ENCODE measurements around the gene SLC38A6. TPM values are rescaled to one million over a fixed set of nuclear protein-coding genes. Genes with fewer than 3 reads are reported as not detected.
"Not testable (repeated sequence)": the region's sequence is repeated elsewhere in the genome, so short reads cannot be mapped to it uniquely, and the experiment has no call there.

The SLC38A6 gene
- total RNA-seq, 4 donors from 2014 or later, result 16.1 to 47.7 (median 32.4) TPM

DNA sequence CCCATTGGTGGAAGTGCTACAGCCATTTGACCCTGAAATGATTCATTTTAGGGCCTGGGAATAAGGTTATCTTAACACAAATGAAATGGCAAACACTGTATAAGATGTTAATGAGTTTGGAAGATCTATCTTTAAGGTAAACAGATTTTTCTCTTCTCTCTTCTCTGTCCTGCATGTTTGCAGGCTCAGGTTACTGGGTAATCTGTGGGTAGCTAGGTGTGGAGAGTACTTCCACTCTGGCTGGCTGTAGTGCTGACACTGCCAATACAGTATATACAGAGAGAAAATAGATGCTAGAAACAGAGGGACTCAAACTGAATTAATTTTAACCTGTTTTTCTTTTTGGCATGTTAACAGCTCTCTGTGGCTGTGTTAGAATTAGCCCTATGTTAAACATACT, 84.6 kb downstream of the SLC38A6 start:
- TF ChIP-seq CTCF (IDR thresholded peaks at IDR 0.05) (no peak), POLR2A (IDR thresholded peaks at IDR 0.05) (no peak)
- Histone ChIP-seq H3K9me3 (no peaks in the 10 kb centered on the region), H3K36me3 (no peaks in the 10 kb centered on the region), H3K4me3 (replicated peaks in 1 of 3) (no peak overlapping the region), H3K4me1 (no peaks in the 10 kb centered on the region), H3K27ac (no peak overlapping the region), H3K27me3 (no peaks in the 10 kb centered on the region)
- intact Hi-C loops (cut with DNase I), result no loop called here
- no peak for DNase-seq

DNA sequence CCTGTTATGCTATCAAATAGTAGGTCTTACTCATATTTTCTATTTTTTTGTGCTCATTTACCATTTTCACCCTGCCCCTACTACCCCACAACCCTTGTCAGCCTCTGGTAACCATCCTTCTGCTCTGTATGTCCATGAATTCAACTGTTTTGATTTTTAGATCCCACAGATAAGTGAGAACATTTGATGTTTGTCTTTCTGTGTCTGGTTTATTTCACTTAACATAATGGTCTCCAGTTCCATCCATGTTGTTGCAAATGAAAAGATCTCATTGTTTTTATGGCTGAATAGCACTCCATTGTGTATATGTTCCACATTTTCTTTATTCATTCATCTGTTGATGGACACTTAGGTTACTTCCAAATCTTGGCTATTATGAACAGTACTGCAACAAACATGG, 91.4 kb downstream of the SLC38A6 start:
- DNase-seq; H3K4me1 ChIP-seq; H3K27me3 ChIP-seq; H3K4me3 ChIP-seq (replicated peaks in 1 of 3); H3K36me3 ChIP-seq; intact Hi-C loops (cut with DNase I); H3K27ac ChIP-seq; H3K9me3 ChIP-seq: not testable (repeated sequence)

DNA sequence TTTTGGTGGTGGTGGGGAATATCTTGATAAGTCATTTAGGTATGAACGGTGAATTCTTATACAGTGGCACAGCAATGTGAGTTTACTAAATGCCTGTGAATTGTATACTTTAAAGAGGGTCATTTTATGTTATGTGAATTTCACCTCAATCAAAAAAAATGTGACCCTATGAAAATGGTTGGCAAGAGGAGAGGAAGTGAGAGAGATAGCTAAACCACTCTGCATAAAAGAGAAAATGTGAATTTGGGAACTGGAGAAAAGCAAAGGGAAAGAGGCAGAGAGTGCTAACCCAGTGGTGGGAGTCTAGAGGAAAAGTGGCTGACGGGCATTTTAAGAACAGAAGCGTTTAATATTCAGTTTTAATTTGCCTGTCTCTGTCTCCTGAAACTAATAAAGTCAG, 93.8 kb downstream of the SLC38A6 start:
- intact Hi-C loops (cut with DNase I), result no loop called here
- H3K4me1 ChIP-seq, result peaks cover 0 to 5% of the 10 kb centered on the region in 2 donors
- 90 to 92% methylated on average over 3 of the region's 3 CpGs for WGBS, 2 donors
- TF ChIP-seq POLR2A (IDR thresholded peaks at IDR 0.05) (no peak), CTCF (IDR thresholded peaks at IDR 0.05) (no peak)
- no peaks in the 10 kb centered on the region for H3K9me3 ChIP-seq
- no peak overlapping the region for H3K4me3 ChIP-seq (replicated peaks in 1 of 3)
- DNase-seq, result no peak
- no peak overlapping the region for H3K27ac ChIP-seq
- H3K36me3 ChIP-seq, result no peaks in the 10 kb centered on the region
- H3K27me3 ChIP-seq, result no peaks in the 10 kb centered on the region

GRCh38 chr14:61076556-61076955, 95.5 kb downstream of the SLC38A6 start:
- Histone ChIP-seq H3K27ac (no peak overlapping the region), H3K4me3 (replicated peaks in 1 of 3) (no peak overlapping the region), H3K4me1 (peaks cover 0 to 5% of the 10 kb centered on the region in 2 donors), H3K9me3 (no peaks in the 10 kb centered on the region), H3K36me3 (no peaks in the 10 kb centered on the region), H3K27me3 (no peaks in the 10 kb centered on the region)
- 32 to 36% methylated on average over 2 of the region's 2 CpGs for WGBS, 2 donors
- no peak for TF ChIP-seq CTCF (IDR thresholded peaks at IDR 0.05)
- TF ChIP-seq POLR2A (IDR thresholded peaks at IDR 0.05), result no peak
- peak; percentile 13 to 25 for DNase-seq
- intact Hi-C loops (cut with DNase I), result no loop called here

- Histone ChIP-seq H3K27ac (no peak overlapping the region), H3K4me3 (replicated peaks in 1 of 3) (no peak overlapping the region), H3K4me1 (peaks cover 0 to 5% of the 10 kb centered on the region in 2 donors), H3K36me3 (no peaks in the 10 kb centered on the region), H3K9me3 (no peaks in the 10 kb centered on the region), H3K27me3 (no peaks in the 10 kb centered on the region)
- TF ChIP-seq POLR2A (IDR thresholded peaks at IDR 0.05) (no peak), CTCF (IDR thresholded peaks at IDR 0.05) (no peak)
- no peak for DNase-seq
- intact Hi-C loops (cut with DNase I), result no loop called here
Measured at GRCh38 chr14:61077437-61077836, 96.4 kb downstream of the SLC38A6 start.
